Upper lobe of left lung (tissue), 4 donors: ENCODE results near the gene PPP2R3B.

Experiments
- EP300 ChIP-seq, 4 donors: sonication (generic); formaldehyde crosslinking; IDR thresholded peaks; one replicate each; pipeline ENCODE4 v1.5.1; 2017; ENCODE audit warnings: antibody characterized with exemption in 4 of 4, control low read depth in 2 of 4
- POLR2A ChIP-seq, 4 donors: fragments of 450-650 bp; IDR thresholded peaks; one replicate each; pipeline ENCODE4 v1.5.1; 2016 to 2017; ENCODE audit warnings: antibody characterized with exemption in 4 of 4, mild to moderate bottlenecking in 2 of 4
- POLR2AphosphoS5 ChIP-seq, 2 donors: sonication (generic); formaldehyde crosslinking; IDR thresholded peaks; one replicate each; pipeline ENCODE4 v1.5.1; 2017; ENCODE audit warnings: antibody characterized with exemption in 2 of 2
- TF ChIP-seq, protein P1 (sequence below), 6 experiments: fragments of 450-650 bp in 4 of 6; fragments of 200-600 bp in 2 of 6; sonication (generic) in 2 of 6; IDR thresholded peaks; one replicate each; pipeline ENCODE4 v1.5.1; 2016 to 2019; ENCODE audit warnings: antibody characterized with exemption in 6 of 6

DNA sequence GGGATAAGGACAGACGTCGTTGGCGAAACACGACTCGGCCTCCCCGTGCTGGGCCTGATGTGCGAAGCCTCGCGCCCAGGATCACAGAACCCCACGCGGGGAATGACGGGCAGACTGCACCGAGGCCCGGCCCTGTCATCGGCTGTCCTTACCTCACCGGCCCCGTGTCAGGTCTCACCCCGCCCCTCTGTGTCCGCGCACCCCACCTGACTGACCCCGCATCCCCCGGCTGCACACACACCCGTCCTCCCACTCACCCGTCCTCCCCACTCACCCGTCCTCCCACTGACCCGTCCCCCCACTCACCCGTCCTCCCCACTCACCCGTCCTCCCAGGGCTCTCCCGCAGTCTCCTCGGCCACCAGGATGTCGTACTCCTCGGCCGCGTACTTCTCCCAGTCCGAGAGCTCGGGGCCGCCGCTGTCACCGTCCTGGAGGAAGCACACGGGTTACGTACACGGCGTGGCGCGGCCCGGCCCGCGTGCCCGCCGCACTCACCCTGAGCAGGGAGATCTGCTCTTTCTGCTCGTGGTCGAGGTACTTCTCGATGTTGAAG, 48.3 kb downstream of the PPP2R3B start:
- no peak for TF ChIP-seq POLR2AphosphoS5 (IDR thresholded peaks at IDR 0.05)
- TF ChIP-seq, protein P1, sequence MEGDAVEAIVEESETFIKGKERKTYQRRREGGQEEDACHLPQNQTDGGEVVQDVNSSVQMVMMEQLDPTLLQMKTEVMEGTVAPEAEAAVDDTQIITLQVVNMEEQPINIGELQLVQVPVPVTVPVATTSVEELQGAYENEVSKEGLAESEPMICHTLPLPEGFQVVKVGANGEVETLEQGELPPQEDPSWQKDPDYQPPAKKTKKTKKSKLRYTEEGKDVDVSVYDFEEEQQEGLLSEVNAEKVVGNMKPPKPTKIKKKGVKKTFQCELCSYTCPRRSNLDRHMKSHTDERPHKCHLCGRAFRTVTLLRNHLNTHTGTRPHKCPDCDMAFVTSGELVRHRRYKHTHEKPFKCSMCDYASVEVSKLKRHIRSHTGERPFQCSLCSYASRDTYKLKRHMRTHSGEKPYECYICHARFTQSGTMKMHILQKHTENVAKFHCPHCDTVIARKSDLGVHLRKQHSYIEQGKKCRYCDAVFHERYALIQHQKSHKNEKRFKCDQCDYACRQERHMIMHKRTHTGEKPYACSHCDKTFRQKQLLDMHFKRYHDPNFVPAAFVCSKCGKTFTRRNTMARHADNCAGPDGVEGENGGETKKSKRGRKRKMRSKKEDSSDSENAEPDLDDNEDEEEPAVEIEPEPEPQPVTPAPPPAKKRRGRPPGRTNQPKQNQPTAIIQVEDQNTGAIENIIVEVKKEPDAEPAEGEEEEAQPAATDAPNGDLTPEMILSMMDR (IDR thresholded peaks at IDR 0.05), result no peak
- TF ChIP-seq POLR2A (IDR thresholded peaks at IDR 0.05), result no peak
- no peak for TF ChIP-seq EP300 (IDR thresholded peaks at IDR 0.05)
